GM19468 (cell line): ENCODE measurements around the gene SUMO3.

Experiments used
- ATAC-seq: cut with Tn5 transposase; IDR thresholded peaks from one replicate; pipeline ENCODE4 v1.9.1; 2021; ENCODE audit warnings: mild to moderate bottlenecking, moderate library complexity, moderate number of reproducible peaks; ENCODE audit not compliant: unreplicated experiment; ENCODE audit errors: extremely low read depth

The SUMO3 gene

GRCh38 chr21:44847261-44848056, 29.6 kb upstream of the SUMO3 start:
- ATAC-seq = no peak

DNA sequence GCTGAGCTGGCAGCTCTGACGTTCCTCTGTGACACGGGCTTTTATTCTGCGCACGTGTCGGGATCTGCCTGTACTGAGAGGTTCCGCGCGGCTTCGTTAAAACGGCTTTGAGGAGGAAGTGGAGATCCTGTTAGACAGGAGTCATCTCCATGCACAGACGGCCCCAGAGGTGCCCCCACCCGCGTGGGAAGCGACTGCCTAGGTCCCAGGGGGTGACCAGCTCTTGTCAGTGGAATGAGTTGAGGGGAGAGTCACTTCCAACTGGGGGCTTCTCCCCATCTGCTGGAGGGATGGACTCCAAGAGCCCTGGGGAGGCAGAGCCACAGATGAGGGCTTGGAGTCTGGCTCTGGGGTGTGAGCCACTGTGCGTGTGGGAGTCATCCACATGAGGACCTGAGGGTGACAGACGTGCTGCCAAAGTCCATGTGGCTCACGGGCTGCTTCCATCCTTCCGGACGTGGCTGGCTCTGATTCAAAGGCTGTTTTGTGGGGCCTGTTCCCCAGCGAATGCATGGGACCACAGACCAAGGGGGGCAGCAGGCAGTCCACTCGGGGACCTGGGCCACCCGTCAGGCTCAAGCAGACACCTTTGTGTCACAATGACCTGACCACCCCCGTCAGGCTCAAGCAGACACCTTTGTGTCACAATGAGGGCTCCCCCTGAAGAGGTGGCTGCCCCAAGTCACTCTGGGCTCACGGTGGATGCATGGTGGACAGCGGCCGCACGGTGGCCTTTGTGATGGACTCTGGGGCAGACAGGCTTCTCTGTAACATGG, 28.8 kb upstream of the SUMO3 start:
- ATAC-seq = no peak

- ATAC-seq = no peak
Observed at GRCh38 chr21:44846224-44846484, 28.3 kb upstream of the SUMO3 start.

DNA sequence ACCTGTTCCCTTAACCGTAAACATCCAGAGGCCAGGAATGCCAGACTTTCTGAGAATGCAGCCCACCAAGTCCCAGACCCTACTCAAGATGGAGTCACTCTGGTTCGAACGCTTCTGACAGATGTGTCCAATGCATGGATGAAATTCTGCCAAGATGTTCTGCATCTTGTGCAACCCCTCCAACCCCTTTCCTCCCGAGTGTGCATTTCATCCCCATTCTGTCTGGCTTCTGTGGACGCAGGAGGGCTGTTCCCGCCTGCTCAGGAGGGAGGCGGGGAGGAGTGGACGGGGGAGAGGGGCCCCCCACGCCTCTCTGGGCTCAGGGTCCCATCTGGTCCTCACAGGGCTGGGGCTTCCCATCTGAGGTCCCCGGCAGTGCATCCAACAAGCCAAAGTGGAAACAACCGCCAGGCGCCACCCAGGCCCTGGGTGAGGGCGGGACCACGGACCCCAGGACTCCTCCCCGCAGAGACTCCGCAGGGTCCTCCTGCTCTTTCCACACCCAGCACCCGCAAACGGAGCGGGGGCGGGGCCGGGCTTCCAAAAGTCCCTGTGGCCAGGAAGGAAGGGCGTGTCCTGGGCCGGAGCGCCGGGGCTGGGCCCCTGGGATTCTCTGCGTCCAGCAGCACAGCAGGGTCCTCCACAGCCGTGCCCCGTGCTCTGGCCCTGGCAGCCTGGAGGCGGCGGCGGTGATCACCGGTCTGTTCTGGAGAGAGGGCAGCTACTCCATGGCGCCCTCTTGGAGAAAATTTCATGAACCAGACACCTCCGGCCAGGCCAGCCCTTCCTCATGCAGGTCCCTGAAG, 27.8 kb upstream of the SUMO3 start:
- peak; percentile 28 for ATAC-seq

- no peak for ATAC-seq
Observed at GRCh38 chr21:44844256-44844655, 26.4 kb upstream of the SUMO3 start.

DNA sequence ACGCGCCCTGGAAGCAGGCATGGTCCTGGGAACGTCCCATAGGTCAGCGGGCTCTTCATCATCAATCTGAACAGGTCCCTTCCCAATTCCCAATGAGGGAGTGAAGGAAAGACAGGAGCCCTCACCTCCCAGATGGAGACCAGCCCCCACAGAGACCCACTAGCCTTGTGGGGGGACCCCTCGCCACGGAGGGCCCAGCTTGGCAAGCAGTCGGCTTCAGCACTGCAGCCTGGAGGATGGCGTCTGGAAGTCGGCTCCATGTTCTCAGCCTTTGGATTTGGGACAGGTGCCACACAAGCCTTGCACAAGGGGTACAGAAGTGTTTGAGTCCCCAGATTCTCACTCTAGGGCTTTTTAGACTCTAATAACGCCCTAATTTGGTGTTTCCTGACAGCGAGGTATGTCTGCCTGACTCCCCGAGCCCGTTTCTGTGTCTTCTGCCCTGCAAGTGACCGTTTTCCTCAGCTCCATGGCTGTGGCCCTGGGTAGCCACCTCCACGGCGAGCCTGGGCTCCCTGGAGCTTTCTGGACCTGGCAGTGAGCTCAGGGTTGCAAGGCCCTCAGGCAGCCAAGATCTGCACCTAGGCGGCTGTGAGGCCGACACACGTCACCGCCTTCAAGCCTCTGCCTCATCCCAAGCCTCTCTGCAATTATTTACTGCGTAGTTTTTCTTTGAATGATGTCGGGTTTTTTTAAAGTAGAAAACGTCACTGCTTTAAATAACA, 25.0 kb upstream of the SUMO3 start:
- ATAC-seq = no peak

DNA sequence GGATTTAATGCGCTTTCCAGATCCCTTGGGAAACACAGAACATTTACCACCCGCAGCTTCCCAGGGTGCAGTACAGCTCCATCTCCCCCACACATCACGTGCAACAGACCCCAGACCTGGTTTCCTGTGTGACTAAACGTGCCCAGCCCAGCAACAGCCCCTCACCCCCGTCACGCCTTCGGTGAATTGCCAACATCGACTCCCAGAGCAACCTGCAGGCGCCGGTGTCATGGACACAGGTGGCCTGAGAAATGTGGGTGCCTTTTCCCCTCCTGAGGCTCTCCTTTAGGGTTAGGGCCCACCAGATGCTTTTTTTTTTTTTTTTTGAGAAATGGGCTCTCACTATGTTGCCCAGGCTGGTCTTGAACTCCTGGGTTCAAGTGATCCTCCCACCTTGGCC, 24.2 kb upstream of the SUMO3 start:
- no peak for ATAC-seq

- ATAC-seq = no peak
Observed at GRCh38 chr21:44840771-44841170, 22.9 kb upstream of the SUMO3 start.

DNA sequence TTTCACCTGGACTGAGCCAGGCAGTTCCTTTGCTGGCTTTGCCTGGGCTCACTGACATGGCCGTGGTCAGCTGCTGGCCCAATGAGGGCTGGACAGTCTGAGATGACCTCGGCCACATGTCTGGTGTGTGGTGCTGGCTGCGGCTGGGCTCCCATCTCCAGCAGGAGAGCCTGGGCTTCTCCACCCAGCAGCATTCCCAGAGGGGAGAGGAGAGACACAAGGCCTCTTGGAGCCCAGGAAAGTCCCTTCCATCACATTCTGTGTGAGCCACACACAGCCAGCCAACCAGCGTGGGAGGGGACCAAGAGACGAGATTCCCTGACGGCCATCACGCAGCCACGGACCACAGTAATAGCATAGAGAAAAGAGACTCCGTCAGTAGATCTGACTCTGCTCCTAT, 21.1 kb upstream of the SUMO3 start:
- no peak for ATAC-seq

GRCh38 chr21:44838039-44838895, 20.4 kb upstream of the SUMO3 start:
- ATAC-seq = no peak

GRCh38 chr21:44837537-44837936, 19.7 kb upstream of the SUMO3 start:
- ATAC-seq = no peak

- ATAC-seq = no peak
Observed at GRCh38 chr21:44836666-44837471, 19.0 kb upstream of the SUMO3 start.

- no peak for ATAC-seq
Observed at GRCh38 chr21:44836349-44836665, 18.4 kb upstream of the SUMO3 start.

DNA sequence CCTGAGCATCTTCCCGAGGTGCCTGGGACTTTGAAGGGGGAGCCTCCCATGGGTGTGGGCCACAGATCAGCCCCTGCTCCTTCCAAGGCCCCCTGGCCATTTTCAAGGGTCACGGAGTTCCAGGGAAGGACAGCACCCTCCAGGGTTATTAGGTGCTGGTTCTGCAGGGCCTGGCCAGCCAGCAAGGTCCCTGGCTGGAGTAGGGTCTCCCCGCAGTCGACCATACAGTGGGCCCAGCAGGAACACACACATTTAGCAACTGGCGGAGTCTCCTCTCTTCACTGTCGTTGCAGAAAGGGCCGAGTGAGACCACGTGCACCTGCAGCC, 17.7 kb upstream of the SUMO3 start:
- no peak for ATAC-seq

GRCh38 chr21:44834951-44835646, 17.2 kb upstream of the SUMO3 start:
- ATAC-seq = no peak

GRCh38 chr21:44834231-44834950, 16.5 kb upstream of the SUMO3 start:
- ATAC-seq = no peak

DNA sequence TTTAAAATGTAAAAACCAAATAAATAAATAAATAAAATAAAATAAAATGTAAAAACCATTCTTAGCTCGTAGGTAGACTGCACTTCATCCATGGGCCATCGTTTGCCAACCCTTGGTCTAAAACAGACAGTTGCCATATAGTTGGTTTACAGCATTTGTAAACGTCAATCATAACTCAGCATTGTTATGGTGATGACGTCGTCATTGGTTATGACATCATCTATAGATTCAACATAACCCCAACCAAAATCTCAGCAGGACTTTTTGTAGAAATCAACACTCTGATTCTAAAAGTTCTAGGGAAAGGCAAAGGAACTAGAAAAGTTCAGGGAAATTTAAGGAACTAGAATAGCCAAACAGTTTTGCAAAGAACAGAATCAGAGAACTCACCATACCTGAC, 15.8 kb upstream of the SUMO3 start:
- ATAC-seq = no peak
